NCI-H1105 treated with DMSO at 0.1 percent for 48 hours (cell line): ENCODE data around the gene MAP3K10.

Experiments used
- DNase-seq: peaks from one replicate; lab custom pipeline; 2025; lab: John Stamatoyannopoulos, UW

The MAP3K10 gene

GRCh38 chr19:40233811-40234389, 42.7 kb downstream of the MAP3K10 start:
- DNase-seq: no peak

- DNase-seq: no peak
Observed at GRCh38 chr19:40234429-40235237, 43.4 kb downstream of the MAP3K10 start.

DNA sequence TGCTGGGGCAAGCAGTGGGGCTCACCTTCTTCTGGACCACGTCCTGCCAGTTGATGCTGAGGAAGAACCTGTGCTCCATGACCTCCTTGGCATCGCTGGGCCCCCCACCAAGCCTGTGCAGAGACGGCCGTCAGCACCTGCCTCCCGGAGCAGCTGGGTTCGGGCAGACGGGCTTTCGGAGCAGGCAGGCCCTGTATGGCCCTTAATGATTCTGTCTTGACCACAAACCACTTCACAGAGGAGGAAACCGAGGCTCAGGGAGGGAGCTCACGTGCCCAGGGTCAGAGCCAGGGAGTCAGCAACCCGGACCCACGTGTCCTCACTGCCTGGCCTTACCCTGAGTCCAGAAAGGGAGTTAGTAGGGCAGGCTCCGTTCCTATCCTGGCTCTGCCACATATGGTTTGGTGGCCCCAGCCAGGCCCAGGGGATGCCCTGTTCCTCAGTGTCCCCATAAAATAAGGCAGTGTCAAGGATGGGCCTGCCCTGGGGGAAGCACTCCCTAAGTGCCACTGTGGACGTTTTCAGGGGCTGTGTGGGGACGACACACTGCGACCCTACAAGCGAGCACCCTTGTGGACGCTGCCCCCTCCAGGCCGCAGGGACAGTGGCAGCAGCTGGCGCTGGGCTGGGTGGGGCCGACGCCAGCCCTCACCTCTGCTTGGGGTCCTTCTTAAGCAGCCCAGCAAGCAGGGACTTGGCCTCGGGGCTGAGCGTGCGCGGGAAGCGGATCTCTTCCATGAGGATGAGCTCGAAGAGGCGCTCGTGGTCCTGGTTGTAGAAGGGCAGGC, 44.2 kb downstream of the MAP3K10 start:
- no peak for DNase-seq

DNA sequence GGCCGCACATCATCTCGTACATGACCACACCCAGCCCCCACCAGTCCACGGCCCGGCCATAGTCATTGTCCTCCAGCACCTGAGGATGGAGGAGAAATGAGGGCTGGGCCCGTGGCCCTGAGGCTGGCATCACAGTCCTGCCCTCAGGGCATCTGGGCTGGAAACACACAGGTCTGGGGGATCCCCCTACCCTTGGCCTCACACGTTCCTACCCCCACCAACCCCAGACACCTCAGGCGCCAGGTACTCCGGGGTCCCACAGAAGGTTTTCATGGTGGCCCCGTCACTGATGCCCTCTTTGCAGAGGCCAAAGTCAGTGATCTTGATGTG, 44.8 kb downstream of the MAP3K10 start:
- DNase-seq: no peak

DNA sequence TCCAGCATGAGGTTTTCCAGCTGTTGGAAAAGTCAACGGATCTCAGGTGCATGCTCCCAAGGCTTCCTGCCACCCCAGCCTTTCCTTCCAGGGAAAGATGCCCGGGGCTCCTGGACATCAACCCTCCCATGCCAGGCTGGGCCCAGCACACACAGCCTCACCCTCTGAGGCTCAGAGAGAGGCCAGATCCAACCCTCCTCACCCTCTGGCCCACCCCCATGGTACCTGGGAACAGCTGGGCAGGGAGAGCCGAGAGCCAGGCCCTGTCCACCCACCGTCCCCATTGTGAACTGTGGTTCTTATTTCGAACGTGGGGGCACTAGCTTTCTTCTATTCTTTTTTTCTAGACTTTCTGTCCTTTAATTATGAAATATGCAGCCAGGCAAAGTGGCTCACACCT, 45.1 kb downstream of the MAP3K10 start:
- no peak for DNase-seq

DNA sequence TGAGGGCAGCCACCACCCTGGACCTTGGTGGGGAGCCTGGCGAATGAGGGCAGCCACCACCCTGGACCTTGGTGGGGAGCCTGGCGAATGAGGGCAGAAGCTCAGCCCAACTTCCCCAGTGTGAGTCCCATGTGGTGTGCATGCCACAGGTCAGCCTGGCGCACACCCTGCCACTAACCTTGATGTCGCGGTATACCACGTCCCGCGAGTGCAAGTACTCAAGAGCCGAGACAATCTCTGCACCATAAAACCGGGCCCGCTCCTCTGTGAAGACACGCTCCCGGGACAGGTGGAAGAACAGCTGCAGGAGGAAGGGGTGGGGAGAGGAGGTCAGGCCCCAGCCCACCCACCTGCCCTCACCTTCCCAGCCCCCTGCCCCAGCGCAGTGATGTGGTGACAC, 46.6 kb downstream of the MAP3K10 start:
- no peak for DNase-seq

- no peak for DNase-seq
Observed at GRCh38 chr19:40238775-40239174, 47.5 kb downstream of the MAP3K10 start.

GRCh38 chr19:40239415-40240226, 48.4 kb downstream of the MAP3K10 start:
- no peak for DNase-seq

DNA sequence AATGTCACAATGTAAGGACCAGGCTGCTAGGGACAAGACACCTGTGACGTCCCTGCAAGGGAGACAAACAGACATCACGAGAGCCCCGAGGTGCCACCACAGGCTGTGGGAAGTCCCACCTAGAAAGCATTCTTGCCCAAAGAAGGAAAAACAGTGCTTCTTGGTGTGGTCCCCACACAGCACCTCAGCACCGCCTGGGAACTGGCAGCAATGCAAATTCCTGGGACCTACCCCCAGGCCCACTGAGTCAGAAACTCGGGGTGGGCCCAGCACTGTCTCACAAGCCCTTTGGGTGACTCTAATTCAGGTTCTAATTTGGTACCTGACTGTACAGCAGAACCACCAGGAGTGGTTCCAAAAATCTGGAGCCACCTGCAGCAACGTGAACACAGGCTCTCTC, 49.1 kb downstream of the MAP3K10 start:
- DNase-seq: no peak

DNA sequence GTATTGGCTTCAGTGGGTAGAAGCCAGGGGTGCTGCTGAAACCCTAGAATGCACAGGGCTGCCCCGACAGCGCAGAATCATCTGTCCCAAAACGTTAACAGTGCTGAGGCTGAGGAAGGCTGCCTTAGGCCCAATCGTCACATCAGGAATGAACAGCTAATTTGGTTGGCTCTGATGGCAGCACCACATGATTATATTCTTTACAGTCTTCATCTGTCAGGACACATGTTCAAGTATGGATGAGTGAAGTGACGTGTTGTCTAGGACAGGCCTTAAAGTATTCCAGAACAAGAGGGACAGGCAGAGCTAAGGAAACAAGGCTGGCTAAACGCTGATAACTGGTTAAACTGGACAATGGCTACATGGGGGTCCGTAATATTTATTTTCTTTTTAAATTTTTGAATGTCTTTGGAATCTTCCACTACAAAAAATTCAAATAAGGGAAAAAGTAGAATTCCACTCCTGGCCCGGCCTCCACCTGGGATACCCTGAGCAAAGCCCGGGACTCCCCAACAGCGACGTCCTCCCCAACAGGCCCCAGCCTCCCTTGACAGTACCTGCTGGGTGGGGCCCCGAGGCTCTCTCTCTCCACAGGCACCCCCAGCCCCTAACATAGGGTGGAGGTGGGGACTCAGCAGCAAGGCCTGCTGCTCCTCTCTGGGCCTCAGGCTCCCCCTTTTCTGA, 50.0 kb downstream of the MAP3K10 start:
- no peak for DNase-seq

DNA sequence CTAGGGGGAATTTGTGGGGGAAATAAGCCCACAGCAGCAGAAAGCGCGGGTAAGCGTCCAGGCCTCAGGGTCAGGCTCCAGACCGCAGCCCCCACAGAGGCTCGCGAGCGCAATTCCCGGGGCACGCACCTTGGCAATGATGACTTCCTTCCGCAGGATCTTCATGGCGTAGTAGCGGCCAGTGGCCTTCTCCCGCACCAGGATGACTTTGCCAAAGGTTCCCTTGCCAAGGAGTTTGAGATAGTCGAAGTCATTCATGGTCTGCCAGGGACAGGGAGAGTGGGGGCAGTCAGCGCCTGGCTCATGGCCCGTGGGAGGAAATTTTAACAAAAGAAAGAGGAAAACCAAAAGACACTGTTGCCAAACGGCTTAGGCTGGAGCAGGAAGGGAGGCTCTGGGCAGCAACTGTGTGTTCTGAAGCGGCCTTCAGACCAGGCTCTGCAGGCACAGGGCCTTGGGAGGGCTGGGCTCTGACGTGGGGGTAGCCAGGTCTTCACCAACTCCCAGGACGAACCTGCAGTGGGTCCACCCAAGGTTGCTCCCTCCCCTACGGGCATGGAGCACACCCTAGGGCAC, 50.7 kb downstream of the MAP3K10 start:
- DNase-seq: no peak

DNA sequence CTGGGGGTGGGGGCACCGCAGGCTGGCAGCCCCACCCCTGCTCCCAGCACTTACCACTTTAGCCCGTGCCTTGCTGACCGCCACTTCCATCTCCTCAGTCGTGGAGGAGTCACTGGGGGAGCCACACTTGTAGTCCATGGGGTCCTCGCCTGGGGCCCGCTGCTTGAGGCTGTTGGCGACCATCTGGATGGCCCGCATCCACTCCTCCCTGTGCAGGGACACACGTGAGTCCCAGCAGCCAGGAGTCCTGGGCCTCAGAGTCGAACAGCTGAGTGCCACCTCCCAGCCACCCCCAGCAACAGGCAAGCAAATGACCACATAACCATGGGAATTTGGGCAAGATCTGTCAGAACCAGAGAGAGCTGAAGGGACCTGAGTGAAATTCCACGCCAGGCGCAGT, 51.3 kb downstream of the MAP3K10 start:
- DNase-seq: no peak

DNA sequence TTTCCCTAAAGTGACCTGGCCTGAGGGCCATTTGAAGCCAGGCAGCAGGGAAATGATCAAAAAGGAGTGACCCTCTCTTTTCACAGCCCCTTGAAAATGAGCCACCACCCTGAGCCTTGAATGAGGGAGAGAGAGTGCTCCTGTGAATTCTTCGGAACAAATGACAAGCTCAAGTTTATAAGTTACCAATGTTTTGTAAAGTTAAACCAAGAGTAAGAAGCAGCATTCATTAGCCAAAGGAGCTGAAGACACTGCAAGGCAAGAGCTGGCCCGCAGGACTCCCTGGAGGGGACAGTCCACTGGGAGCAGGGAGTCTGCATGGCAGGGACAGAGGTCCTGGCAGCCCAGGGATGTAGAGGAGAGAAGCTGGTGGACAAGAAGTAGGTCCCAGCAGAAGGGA, 52.0 kb downstream of the MAP3K10 start:
- no peak for DNase-seq

GRCh38 chr19:40244579-40245317, 53.5 kb downstream of the MAP3K10 start:
- DNase-seq: no peak

DNA sequence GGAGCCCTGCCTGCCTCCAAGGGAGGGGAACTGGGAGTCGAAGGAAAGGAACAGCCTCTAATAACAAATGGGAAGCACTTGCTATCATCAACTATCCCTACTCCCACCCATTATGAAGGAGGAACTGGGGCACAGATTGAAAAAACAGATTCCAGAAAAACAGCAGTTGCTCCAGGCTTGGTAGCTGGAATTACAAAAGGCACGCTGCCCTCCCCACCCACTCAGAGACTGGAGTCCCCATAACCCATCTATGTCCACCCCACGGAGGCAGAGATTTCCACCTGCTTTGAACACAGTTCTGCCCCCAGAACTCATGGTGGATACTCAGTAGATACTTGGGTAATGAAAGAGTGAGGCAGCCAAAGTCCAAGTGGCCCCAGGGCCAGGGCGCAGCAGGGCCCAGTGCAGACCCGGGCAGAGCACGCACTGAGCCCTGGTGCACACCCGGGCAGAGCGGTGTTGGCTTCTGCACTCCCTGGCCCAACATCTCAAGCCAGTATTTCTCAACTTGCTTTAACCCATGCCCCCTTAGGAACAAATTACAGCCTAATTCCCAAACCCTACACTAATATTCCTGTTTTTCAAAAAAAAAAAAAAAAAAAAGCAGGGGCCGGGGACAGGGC, 54.4 kb downstream of the MAP3K10 start:
- no peak for DNase-seq

GRCh38 chr19:40246292-40247073, 55.3 kb downstream of the MAP3K10 start:
- no peak for DNase-seq

DNA sequence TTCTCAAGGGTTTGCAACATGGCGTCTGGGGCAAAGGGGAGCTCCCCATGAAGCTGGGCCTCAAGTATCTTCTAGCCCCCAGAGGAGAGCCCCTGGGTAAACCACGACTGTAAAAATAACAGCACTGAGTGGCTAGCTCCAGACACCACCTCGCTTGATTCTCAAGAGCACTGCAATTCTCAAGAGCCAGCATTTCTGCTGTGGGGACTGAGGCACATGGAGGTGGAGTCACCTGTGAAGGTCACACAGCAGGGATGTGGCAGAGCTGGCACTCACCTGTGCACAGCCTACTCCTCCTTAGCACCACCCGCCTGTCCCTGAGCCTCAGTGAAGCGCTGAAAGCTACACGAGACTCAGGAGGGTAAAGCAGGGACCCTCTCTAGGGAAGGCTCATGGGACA, 56.0 kb downstream of the MAP3K10 start:
- DNase-seq: no peak

GRCh38 chr19:40247735-40248262, 56.6 kb downstream of the MAP3K10 start:
- DNase-seq: no peak

DNA sequence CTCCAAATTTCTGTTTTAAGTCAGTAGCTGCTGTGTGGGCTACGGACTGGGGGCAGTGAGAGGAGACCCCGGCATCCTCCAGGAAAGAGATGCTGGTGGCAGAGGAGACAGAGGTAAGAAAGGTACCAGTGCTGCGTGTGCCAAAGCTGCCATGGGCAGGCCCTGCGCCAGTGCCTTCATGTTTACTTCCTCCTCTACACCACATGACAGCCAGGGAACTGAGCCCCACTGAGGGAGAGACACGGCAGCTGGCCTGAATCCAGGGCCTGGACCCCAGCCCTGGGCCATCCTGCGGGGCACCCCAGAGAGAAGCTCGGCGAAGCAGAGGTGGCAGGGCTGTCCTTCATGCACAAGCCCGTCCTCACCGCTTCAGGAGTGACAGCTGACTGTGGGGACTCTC, 58.0 kb downstream of the MAP3K10 start:
- DNase-seq: no peak
